Hypothalamus (tissue), 51 donors: ENCODE data around the gene CABP4.
A peak's percentile ranks its signal among the peaks of the same experiment; 100 is the strongest.

Experiments
- DNase-seq, 51 donors: peaks; one replicate each; lab custom pipeline; 2025; lab: John Stamatoyannopoulos, UW

Gene CABP4

DNA sequence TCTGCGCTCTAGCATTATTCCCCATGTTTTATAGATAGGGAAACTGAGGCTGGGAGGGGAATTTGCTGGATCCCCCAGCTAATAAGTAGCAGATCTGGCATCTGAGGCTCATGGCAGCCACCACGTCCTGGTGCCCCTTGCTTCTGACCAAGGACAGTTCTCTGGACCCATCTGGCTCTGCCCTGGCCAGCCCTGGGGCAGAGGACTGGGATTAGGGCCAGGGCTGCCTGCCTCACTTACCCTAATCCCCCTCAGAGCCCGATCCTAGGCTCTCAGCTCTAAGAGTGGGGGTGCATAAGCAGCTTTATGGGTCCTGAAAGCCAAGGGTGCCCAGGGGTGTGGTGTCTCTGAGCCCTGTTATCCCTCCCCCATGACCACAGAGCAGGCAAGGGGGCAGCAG lies at the start of gene CABP4:
Gene CABP4 (plus strand): TSS at position 301 of the 400 bp plus-strand sequence. CDS start 70 bp downstream, at position 371.
- DNase-seq: no peak

DNA sequence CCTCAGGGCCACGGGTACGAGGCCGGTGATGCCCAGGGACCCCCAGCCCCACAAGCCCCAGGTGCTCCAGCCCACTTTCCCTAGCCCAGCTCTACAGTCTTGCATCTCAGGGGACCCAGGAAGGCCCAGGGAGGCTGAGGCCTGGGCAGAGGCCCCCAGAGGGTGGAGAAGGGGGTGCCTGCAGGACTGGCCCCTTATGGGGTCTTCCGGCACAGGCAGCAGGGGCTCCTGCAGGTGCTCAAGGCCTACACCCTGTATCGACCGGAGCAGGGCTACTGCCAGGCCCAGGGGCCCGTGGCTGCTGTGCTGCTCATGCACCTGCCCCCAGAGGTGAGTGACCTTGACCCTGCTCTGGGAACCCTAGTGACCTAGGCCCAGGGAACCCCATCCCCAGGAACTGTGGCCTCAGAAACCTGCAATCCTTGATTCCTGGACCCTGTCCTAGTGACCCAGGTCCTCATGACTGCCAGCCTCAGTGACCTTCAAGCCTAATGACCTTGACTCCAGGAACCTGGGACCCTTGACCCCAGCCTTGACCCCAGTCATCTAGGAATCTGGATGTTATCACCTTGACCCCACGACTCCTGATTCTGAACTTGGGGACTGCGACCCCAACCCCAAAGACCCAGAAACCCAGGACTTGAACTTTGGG lies 49.3 kb upstream of the CABP4 start:
- DNase-seq: no peak

DNA sequence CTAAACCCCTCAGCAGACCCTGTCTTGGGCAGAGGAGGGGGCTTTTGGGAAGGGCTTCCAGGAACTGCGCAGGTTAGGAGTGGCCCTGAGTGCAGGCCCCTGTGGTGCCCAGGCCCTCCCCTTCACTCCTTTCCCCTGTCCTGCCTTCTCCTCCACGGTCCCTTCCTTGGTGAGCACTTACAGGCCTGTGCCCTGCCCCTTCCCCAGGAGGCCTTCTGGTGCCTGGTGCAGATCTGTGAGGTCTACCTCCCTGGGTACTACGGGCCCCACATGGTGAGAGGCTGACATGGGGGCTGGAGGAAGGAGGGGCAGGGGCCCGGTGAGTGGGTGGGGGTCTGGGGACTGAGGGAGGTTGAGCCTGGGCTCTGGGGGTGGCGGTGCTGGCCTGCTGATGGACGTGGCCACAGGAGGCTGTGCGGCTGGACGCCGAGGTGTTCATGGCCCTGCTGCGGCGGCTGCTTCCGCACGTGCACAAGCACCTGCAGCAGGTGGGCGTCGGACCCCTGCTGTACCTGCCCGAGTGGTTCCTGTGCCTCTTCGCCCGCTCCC lies 48.7 kb upstream of the CABP4 start:
- DNase-seq: no peak

DNA sequence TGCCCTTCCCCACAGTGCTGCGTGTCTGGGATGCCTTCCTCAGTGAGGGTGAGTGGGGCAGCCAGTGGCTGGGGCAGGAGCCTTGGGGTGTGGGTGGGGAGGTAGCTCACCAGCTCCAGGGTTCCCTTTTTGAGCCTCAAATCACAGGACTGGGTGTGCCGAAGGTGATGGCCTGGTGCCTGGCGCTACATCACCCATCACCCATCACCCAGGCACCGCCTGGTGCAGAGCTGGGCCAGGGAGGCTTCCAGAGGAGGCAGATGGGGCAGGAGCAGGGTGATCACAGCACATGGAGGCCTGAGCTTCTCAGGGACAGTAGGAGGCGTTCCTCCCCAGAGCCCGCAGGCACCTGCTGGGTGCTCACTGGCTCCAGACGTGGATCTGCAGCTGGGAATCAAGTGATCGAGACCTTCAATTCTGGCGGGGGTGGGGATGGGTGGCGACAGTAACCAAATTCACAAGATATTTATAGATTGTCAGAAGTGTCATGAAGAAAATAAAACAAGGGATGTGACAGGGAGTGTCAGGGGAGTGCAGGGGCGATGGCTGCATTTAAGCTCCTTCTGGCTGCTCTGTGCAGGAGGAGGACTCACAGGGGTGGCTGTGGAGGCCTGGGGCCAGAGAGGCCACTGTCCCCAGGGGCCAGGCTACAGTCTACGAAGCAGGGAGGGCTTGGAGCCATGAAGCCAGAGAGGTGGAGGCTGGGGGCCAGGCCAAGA lies 48.0 kb upstream of the CABP4 start:
- DNase-seq: peak in 26 of 51 donors; percentile 18 to 69 (median 38)

DNA sequence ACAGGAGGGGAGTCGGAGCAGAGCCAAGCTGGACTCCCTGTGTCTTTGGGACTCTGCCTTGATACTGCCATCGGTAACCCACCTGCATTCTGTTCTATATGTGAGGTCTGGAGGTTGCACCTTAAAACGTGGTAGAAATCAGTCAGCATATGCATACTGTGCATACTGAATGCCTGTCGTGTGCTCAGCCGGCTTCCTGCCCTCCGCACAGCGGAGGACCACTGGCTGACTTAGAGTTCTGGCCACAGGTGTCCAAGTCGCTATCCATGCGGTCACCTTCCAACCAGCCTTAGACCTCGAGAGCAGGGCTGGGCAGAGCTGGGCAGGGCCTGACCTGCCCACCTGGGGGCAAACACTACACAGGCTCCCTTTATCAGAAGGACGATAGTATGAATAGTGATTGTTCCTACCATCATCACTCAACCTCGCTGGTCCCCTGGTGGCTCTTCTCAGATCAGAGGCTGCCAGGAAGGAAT lies 47.4 kb upstream of the CABP4 start:
- no peak for DNase-seq

DNA sequence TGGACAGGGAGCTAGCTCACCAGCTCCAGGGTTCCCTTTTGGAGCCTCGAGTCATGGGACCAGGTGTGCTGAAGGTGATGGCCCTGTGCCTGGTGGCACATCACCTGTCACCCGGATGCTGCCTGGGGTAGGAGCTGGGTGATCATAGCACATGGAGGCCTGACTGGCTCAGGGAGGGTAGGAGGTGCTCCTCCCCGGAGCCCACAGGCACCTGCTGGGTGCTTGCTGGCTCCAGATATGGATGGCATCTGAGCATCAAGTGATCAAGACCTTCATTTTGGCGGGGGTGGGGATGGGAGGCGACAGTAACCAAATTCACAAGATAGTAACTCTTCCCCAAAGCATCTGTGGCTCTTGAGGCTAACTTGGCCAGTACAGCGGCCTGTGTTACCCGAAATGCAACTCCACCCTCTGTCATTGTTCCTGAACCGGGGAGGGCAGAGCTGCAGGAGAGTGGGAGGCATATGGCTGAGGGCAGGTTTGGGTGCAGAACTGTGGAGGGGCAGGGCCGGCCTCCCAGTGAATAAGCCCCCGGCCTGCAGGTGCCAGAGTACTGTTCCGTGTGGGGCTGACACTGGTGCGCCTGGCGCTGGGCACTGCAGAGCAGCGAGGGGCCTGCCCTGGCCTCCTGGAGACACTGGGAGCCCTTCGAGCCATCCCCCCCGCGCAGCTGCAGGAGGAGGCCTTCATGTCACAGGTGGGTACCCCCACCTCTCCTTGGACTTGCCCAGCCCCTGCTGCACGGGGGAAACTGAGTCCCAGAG lies 46.5 kb upstream of the CABP4 start:
- DNase-seq: no peak

DNA sequence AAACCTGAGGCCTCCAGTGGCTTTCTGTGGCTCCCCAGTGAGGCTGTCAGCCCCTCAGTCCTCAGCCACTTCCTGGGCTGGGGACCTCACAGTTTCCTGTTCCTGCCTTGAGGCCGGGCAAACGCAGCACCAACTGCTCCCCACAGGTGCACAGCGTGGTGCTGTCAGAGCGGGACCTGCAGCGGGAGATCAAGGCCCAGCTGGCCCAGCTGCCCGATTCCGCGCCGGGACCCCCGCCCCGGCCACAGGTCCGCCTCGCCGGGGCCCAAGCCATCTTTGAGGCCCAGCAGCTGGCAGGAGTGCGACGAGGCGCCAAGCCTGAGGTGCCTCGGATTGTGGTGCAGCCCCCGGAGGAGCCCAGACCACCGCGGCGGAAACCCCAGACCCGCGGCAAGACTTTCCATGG lies 45.9 kb upstream of the CABP4 start:
- no peak for DNase-seq

DNA sequence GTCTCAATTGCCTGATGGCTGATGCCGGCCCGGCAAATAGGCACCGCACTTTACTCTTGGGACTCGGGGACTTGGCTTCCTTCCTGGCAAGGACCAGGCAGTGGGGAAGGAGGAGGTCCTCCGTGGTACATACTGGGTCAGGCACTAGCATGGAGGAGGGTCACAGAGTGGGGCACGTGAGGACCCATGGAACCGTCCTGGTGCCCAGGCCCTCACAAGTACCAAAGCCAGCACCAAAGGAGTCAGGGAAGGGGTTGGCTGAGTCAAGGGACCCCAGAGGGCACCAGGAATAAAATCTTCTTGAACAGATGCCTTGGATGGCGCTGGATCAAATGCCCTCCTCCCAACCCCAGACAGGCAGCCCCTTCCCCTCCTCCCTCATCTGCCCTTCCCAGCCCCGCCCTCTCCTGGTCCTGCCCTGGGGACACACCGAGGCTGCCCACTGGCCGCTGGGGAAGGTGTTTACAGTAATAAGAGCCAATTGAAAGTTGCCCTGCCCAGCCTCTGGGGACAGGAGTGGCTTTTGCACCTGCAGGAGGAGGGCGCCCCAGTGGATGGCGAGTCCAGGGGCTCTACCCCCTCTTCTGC lies 45.3 kb upstream of the CABP4 start:
- peak in 3 of 51 donors; percentile 59 to 67 (median 62) for DNase-seq

DNA sequence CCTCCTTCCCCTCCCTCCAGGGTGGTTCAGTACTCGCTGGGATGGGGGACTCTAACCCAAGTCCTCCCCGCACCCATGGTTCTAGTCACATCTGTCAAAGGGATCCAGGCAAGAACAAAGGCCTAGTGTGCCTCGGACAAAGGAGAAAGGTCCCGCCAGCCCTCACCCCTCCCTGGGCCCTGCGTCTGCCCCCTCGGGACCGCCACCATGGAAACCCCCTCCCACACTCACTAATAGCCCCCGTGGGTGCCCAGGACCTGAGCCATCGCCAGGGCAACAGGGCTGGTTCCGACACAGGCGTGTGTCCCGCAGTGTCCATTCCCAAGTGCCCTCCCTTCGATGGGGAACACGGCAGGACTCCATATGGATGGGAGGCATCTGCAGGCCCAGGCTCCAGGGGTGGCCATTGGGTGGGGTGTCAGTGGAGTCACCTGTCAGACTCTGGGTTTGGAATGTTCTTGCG lies 44.8 kb upstream of the CABP4 start:
- DNase-seq: peak in 44 of 51 donors; percentile 18 to 93 (median 70)

DNA sequence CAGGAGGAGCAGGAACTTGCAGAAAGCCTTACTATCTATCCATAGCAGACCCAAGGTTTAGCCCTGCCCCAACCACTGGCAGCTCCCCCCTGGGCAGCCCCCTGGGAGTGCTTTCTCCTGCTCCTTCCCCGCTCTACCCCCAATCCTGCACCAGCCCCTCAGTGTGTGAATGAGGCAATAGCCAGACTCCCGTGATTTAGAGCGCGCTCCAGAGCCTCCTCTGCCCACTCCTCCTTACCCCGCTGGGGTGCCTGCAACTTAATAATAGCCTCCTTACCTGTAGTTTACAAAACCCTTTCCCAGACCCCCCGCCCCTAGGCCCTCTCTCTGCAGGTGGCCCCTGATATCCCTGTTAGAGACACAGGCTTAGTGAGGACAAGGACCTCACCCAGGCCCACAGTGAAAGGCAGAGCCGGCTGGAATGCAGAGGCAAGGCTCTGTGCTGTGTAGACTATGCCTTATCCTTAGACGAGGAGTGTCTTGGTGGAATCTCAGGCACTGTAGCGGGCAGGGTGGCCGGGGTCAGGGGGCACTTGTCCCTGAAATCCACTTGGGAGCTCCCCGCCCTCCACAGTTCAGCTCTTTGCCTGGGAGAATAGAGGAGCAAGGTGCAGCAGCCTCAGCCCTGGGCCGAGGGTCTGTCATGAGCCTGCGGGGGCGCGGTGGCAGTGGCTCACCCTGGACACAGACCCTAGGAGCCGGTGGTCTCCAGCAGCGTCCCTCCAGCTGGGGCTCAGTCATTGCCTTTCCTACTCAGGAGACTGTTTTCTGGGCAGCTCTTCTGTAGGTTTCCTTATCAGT lies 44.0 kb upstream of the CABP4 start:
- DNase-seq: no peak

DNA sequence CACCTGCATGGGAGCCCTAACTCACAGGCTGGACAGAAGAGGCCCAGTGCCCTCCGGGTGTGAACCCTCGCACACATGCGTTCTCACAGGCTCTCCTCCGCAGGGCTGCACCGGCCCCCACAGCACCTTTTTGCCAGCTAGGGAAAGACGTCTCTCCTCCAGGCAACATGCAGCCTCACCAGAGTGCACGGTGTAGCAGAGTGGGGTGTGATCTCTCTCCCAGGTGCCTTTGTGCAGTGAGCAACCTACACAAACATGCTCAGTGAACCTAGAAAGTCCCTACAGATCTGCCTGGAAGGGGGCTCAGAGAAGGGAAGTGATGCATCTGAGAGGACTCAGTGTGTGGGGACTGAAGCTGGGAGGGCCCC lies 43.4 kb upstream of the CABP4 start:
- DNase-seq: peak in 1 of 51 donors; percentile 24

DNA sequence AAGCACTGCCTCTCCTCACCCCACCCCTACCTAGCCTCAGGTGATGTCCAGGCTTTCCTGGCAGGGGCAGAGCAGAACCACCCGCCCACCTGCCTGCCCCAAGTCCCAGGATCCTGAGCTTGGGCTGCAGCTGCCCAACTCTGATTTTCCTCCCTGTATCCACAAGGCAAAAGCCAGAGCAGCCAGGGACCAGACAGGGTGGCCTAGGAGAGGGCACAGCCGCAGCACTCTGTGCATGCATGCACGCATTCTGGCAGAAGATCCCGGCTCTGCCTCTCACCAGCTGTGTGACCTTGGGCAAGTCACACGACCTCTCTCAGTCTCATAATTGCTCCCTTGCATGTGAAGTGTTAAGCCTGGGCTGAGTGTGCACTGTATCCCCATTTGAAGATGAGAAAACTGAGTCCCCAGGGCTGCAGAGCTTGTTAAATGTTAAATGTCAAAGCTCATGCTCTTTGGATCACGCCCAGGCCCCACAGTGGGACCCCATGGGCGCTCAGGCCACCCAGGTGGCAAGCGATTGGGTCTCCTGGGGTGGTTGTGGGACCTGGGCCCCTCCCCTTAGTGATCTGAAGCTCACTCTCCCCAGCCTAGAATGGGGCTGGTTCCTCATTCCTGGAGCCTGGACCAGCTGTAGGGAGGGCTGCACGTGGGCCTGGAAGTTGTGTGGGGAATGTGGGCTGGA lies 42.5 kb upstream of the CABP4 start:
- DNase-seq: no peak

DNA sequence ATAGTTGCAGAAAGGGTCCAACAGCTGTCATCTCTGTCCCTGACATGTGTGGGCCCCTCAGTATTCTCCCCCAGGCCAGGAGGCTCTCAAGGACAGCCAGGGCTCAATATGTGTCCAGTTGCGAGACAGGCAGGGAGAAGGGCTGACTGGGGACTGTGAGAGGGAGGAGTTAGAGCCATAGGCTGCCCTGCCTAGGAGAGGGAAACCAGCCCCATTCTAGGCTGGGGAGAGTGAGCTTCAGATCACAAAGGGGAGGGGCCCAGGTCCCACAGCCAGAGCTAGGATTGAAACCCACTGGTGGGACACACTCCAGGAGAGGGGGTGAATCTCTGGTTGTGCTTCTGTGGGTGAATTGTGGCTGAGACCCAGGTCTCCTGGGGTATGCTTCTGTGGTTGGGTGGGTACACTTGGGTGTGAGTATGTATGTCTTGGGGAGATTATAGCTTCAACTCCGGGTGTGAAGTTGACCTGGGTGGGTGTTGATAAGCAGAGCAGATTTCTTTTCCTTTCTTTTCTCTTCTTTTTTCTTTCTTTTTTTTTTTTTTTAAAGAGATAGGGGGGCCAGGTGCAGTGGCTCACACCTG lies 41.8 kb upstream of the CABP4 start:
- peak in 1 of 51 donors; percentile 43 for DNase-seq

DNA sequence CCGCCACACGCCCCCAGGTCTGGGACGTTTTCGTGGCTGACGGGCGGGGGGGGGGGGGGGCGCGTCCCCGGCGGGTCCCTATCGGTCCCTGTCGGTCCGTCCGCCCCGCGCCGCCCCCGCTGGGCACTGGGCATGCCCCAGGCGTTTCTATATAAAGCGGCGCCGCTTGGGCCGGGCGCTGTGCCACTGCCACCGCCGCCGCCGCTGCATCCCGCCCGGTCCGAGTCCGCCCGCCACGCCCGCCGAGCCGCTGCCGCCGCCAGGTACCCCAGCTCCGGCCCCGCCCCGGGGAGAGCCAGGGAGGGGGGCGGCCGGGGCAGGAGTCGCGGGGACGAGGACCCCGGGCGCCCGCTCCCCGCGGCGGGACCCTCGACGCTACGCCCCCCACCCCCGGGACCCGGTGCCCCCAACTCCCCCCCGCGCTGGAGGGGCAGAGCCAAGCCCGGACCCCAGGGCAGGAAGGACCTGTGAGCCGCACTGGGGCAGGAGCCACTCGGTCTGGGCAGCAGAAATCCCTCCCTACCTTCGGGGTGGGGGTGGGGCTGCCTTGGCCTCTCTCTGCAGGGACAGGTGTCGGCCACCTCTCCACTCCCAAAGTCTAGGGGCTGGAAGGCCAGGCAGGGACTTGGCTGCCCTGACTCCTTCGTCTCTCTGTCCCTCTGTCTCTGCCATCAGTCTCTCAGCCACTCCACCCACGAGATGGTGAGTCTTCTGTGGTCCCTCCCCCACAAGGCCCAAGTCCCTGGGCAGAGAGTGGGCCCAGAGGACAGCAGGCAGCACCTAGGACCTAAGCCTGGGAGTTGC lies 39.5 kb upstream of the CABP4 start, which contains the start of gene CARNS1:
Gene CARNS1 (plus strand): TSS at position 178 of the 804 bp plus-strand sequence. CDS start 522 bp downstream, at position 700.
- DNase-seq: peak in 30 of 51 donors; percentile 24 to 84 (median 72)

DNA sequence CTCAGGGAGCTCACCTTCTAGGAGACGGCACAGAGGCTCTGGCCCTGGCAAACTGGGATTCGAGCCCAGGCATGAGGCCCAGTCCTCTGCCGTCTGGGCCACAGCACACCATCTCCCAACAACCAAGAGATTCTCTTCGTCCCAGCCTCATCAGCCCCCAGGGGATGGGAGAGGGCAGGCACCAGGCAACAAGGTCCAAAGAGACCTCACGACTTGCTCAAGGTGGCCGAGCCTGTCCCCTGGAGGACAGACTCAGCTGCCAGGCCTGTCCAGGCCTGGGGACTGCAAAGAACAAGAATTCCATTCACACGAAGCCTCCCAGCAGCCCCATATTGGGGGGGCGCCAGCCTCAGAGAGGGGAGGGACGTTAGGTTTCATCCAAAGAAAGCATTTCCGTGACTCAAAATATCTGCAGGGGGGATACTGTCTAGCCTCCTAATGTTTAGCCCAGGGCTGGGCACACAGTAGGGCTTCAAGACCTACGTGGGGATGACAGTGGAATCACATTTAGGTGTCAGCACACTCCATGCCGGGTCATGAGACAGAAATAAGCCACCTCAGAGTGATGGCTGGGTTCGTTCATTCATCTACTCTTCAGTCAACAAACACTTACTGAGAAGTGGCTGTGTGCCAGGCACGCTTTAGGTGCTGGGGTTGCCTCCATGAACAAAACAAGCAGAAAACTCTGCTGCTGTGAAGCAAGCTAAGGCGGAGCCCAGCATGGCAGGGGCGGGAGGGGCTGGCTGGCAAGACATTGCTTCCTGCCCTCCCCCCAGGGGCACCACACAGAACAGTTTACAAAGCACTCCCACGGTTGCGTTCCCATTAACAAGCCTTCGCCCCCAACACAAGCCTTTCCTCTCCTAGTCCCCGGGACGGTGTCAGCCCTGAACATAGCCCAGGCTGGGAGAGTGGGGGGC lies 38.5 kb upstream of the CABP4 start:
- DNase-seq: peak in 13 of 51 donors; percentile 14 to 39 (median 28)

DNA sequence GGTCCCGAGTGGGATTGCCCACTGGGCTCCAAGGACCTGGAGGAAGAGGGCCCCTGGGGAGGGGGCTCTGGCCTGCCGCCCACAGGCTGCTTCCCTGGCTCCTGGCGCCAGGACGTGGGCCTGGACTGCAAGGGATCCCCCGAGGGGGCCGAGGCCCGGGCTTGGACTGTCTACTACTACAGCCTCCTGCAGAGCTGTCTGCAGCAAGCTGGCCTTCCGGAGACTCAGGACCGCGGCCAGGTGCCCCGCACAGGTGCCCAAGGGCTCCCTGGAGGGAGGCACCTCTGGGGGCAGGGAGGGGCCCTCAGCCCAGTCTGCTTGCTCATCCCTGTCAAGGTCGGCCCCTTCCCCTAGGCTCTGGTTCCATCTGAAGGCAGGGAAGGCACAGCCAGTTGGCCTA lies 37.7 kb upstream of the CABP4 start:
- DNase-seq: no peak
